Measurements from ENCODE around the gene ZNF746. TPM values are rescaled to one million over a fixed set of nuclear protein-coding genes. Genes with fewer than 3 reads are reported as not detected.
A peak's percentile ranks its signal among the peaks of the same experiment; 100 is the strongest.

The ZNF746 gene
- total and polyA plus RNA-seq, 4 donors = 12.2 to 22.4 (median 16.8) TPM

DNA sequence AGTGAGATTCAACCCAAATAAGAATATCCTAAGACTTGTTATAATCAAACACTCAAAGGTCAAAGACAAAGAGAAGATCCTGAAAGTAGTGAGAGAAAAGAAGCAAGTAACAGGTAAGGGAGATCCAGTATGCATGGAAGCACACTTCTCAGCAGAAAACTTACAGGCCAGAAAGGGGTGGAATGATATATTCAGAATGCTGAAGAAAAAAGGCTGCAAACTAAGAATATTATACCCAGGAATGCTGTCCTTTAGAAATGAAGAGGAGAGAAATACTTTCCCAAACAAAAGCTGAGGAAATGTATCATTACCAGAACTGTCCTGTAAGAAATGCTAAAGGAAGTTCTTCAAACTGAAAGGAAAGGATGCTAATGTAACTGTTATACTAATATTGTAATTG is 12.6 kb upstream of the ZNF746 start:
- Histone ChIP-seq H3K4me1 (ENCODE audit: control insufficient read depth, insufficient read depth, low read length) (no peaks in the 10 kb centered on the region), H3K27ac (ENCODE audit: low read depth, low read length) (no peak overlapping the region), H3K27me3 (ENCODE audit: control insufficient read depth, insufficient read depth, low read length) (no peaks in the 10 kb centered on the region), H3K9me3 (ENCODE audit: control insufficient read depth, insufficient read depth, low read length) (peaks cover 17% of the 10 kb centered on the region), H3K4me3 (ENCODE audit: low read depth, low read length) (no peak overlapping the region), H3K36me3 (ENCODE audit: control insufficient read depth, insufficient read depth, low read length) (no peaks in the 10 kb centered on the region)
- DNase-seq (ENCODE audit: low read depth in 4 of 6, low spot score in 6 of 6) = no peak

DNA sequence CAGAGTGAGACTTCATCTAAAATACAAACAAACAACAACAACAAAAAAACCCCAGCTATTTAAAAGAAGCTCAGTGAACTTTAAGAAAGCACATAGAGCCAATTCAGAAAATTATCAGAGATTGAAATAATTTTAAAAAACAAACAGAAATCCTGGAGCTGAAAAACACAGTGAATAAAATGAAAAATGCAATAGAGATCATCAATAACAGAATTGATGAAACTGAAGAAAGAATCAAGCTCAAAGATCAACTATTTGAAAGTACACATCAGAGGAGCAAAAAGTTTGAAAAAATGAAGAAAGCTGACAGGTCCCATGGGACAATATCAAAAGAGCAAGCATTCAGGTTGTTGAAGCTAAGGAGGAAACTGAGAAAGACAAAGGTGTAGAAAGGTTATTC is 12.2 kb upstream of the ZNF746 start:
- no peak for DNase-seq (ENCODE audit: low read depth in 4 of 6, low spot score in 6 of 6)
- peaks cover 17% of the 10 kb centered on the region for H3K9me3 ChIP-seq (ENCODE audit: control insufficient read depth, insufficient read depth, low read length)
- H3K4me1 ChIP-seq (ENCODE audit: control insufficient read depth, insufficient read depth, low read length) = no peaks in the 10 kb centered on the region
- H3K27ac ChIP-seq (ENCODE audit: low read depth, low read length) = no peak overlapping the region
- H3K27me3 ChIP-seq (ENCODE audit: control insufficient read depth, insufficient read depth, low read length) = no peaks in the 10 kb centered on the region
- H3K4me3 ChIP-seq (ENCODE audit: low read depth, low read length) = no peak overlapping the region
- H3K36me3 ChIP-seq (ENCODE audit: control insufficient read depth, insufficient read depth, low read length) = no peaks in the 10 kb centered on the region

DNA sequence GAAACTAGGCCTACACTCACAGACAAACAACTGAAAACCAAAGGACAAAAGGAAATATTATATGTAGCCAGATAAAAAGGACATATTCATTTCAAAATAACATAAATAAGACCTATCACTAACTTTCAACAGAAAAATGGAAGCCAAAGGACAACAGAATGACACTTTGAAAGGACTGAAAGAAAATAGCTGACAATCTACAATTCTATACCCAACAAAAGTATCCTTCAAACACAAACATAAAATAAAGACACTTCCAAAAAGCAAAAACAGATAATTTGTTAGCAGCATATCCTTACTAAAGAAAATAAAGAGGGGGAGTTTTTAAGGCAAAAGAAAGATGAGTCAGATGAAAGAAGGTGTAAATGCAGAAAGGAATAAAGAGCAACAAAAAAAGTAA is 7.9 kb upstream of the ZNF746 start:
- Histone ChIP-seq H3K9me3 (ENCODE audit: control insufficient read depth, insufficient read depth, low read length) (peaks cover 12% of the 10 kb centered on the region), H3K4me1 (ENCODE audit: control insufficient read depth, insufficient read depth, low read length) (no peaks in the 10 kb centered on the region), H3K4me3 (ENCODE audit: low read depth, low read length) (no peak overlapping the region), H3K27me3 (ENCODE audit: control insufficient read depth, insufficient read depth, low read length) (no peaks in the 10 kb centered on the region), H3K27ac (ENCODE audit: low read depth, low read length) (no peak overlapping the region), H3K36me3 (ENCODE audit: control insufficient read depth, insufficient read depth, low read length) (no peaks in the 10 kb centered on the region)
- DNase-seq (ENCODE audit: low read depth in 4 of 6, low spot score in 6 of 6) = no peak

DNA sequence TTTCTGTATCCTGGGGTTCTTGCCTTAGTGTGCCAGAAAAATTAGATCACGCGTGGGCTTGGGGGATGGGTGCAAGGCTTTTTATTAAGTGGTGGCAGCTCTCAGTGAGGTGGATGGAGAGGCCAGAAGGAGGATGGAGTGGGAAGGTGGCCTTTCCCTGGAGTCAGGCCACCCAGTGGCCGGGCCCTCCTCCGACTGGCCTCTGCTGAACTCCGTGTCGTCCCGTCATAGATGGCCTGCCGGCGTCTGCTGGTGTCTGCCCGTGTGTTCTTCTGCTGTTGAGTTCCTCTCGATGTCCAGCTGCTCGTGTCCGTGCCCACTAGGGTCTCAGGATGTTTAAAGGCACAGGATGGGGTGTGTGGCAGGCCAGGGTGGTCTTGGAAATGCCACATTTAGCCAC is 4.0 kb upstream of the ZNF746 start:
- H3K9me3 ChIP-seq (ENCODE audit: control insufficient read depth, insufficient read depth, low read length) = peaks cover 3% of the 10 kb centered on the region
- no peak for DNase-seq (ENCODE audit: low read depth in 4 of 6, low spot score in 6 of 6)
- H3K27ac ChIP-seq (ENCODE audit: low read depth, low read length) = no peak overlapping the region
- WGBS (ENCODE audit: insufficient coverage) = 80% methylated on average over 9 of the region's 13 CpGs
- H3K36me3 ChIP-seq (ENCODE audit: control insufficient read depth, insufficient read depth, low read length) = no peaks in the 10 kb centered on the region
- H3K27me3 ChIP-seq (ENCODE audit: control insufficient read depth, insufficient read depth, low read length) = no peaks in the 10 kb centered on the region
- H3K4me1 ChIP-seq (ENCODE audit: control insufficient read depth, insufficient read depth, low read length) = peaks cover 3% of the 10 kb centered on the region
- H3K4me3 ChIP-seq (ENCODE audit: low read depth, low read length) = no peak overlapping the region

DNA sequence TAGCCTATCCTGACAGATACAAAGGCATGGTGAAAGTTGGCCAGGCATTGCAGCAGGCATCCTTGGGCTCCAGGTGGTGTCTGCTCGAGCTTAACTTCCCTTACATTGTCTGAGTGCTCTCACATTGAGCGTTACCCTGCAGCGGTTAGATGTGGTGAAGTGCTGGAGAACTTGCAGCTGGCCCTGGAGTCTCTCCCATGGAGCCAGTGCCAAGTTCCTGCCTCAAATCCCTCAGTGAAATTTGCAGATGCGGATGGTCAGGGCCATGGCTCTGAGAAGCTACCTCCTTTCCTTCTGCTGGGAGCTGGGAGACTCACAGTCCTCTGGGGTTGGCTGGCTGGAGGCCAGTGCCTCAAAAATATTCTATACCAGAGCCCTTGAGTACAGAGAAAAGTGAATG is 3.3 kb upstream of the ZNF746 start:
- no peaks in the 10 kb centered on the region for H3K27me3 ChIP-seq (ENCODE audit: control insufficient read depth, insufficient read depth, low read length)
- H3K4me1 ChIP-seq (ENCODE audit: control insufficient read depth, insufficient read depth, low read length) = peaks cover 10% of the 10 kb centered on the region
- DNase-seq (ENCODE audit: low read depth in 4 of 6, low spot score in 6 of 6) = no peak
- H3K27ac ChIP-seq (ENCODE audit: low read depth, low read length) = no peak overlapping the region
- no peaks in the 10 kb centered on the region for H3K36me3 ChIP-seq (ENCODE audit: control insufficient read depth, insufficient read depth, low read length)
- H3K4me3 ChIP-seq (ENCODE audit: low read depth, low read length) = no peak overlapping the region
- H3K9me3 ChIP-seq (ENCODE audit: control insufficient read depth, insufficient read depth, low read length) = no peaks in the 10 kb centered on the region
- 83% methylated on average over 4 of the region's 4 CpGs for WGBS (ENCODE audit: insufficient coverage)

DNA sequence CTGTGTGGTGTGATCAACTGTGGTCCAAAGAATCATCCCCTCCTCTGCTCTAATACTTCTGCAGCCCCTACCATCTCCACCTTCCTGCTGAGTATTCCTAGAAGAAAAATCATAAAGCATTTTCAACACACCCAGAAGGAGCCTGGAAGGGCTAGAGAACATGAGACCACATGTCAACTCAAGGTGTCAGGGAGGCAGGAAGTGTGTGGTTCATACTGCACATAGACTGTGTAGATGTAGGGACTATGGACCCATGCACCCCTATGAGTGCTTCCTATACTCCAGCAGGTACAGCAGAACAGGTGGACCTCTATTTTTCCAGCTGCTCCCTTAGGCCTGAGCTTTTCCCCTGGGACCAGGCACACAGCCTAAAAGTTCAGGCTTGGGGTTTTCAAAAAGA is 2.6 kb upstream of the ZNF746 start:
- Histone ChIP-seq H3K4me3 (ENCODE audit: low read depth, low read length) (no peak overlapping the region), H3K4me1 (ENCODE audit: control insufficient read depth, insufficient read depth, low read length) (peaks cover 13% of the 10 kb centered on the region), H3K9me3 (ENCODE audit: control insufficient read depth, insufficient read depth, low read length) (no peaks in the 10 kb centered on the region), H3K36me3 (ENCODE audit: control insufficient read depth, insufficient read depth, low read length) (no peaks in the 10 kb centered on the region), H3K27ac (ENCODE audit: low read depth, low read length) (no peak overlapping the region), H3K27me3 (ENCODE audit: control insufficient read depth, insufficient read depth, low read length) (no peaks in the 10 kb centered on the region)
- DNase-seq (ENCODE audit: low read depth in 4 of 6, low spot score in 6 of 6) = no peak

DNA sequence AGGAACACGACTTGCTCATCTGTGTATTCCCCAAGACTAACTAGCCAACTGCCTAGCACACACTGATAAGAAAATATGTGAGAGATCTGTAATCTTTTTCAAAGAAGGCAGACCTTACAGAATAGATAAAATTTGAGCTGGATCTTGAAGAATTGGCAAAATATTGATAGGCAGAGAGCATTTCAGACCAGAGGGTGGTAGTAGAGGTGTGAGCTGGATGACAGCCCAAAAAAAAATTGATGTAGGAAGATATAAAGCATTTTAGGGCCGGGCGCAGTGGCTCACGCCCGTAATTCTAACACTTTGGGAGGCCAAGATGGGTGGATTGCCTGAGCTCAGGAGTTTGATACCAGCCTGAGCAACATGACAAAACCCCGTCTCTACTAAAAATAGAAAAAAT is 1.2 kb upstream of the ZNF746 start:
- peaks cover 13% of the 10 kb centered on the region for H3K4me1 ChIP-seq (ENCODE audit: control insufficient read depth, insufficient read depth, low read length)
- H3K4me3 ChIP-seq (ENCODE audit: low read depth, low read length) = no peak overlapping the region
- no peak overlapping the region for H3K27ac ChIP-seq (ENCODE audit: low read depth, low read length)
- no peaks in the 10 kb centered on the region for H3K27me3 ChIP-seq (ENCODE audit: control insufficient read depth, insufficient read depth, low read length)
- DNase-seq (ENCODE audit: low read depth in 4 of 6, low spot score in 6 of 6) = no peak
- peaks cover 7% of the 10 kb centered on the region for H3K36me3 ChIP-seq (ENCODE audit: control insufficient read depth, insufficient read depth, low read length)
- 93% methylated on average over 5 of the region's 6 CpGs for whole genome bisulfite sequencing (ENCODE audit: insufficient coverage)
- H3K9me3 ChIP-seq (ENCODE audit: control insufficient read depth, insufficient read depth, low read length) = no peaks in the 10 kb centered on the region

DNA sequence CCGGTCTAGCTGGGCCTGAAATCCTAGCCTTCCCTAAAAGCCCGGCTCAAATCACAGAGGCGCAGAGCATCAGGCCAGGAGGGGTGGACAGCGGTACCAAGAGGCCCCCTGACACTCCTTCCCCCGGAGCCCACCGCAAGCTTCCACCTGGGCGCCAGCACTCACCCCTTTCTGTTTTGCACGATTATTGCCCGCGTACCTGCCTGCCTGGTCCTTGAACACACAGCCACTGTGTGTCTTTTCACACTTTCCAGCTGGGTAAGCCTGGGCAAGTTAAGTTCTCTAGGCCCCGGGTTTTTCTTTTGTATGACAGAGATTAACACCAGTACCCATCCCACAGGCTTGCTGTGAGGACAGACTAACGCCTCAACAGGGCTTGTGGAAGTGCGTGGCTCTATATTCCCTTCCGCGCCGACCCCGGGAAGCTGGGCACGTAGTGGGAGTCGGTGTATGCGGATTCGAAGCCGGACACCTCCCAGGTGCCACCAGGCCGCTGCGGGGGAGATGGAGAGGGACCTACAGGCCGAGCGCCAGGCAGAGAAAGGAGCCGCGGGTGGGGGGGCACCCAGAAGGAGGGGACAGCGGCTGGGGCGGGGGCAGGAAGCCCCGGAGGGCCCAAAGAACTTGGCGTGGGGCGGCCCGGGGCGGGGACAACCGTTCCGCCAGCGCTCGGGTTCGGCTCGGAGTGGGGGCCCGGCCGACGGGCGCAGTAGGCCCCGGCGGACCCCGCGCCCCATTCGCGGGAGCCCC is 792 bp downstream of the ZNF746 start:
- Histone ChIP-seq H3K27me3 (ENCODE audit: control insufficient read depth, insufficient read depth, low read length) (no peaks in the 10 kb centered on the region), H3K9me3 (ENCODE audit: control insufficient read depth, insufficient read depth, low read length) (no peaks in the 10 kb centered on the region), H3K27ac (ENCODE audit: low read depth, low read length) (peak overlapping the region; percentile 71), H3K4me3 (ENCODE audit: low read depth, low read length) (peak overlapping the region; percentile 53), H3K4me1 (ENCODE audit: control insufficient read depth, insufficient read depth, low read length) (peaks cover 13% of the 10 kb centered on the region), H3K36me3 (ENCODE audit: control insufficient read depth, insufficient read depth, low read length) (peaks cover 27% of the 10 kb centered on the region)
- WGBS (ENCODE audit: insufficient coverage) = 3% methylated on average over 50 of the region's 51 CpGs
- peak in 4 of 6 donors; percentile 10 to 69 (median 44) for DNase-seq (ENCODE audit: low read depth in 4 of 6, low spot score in 6 of 6)

DNA sequence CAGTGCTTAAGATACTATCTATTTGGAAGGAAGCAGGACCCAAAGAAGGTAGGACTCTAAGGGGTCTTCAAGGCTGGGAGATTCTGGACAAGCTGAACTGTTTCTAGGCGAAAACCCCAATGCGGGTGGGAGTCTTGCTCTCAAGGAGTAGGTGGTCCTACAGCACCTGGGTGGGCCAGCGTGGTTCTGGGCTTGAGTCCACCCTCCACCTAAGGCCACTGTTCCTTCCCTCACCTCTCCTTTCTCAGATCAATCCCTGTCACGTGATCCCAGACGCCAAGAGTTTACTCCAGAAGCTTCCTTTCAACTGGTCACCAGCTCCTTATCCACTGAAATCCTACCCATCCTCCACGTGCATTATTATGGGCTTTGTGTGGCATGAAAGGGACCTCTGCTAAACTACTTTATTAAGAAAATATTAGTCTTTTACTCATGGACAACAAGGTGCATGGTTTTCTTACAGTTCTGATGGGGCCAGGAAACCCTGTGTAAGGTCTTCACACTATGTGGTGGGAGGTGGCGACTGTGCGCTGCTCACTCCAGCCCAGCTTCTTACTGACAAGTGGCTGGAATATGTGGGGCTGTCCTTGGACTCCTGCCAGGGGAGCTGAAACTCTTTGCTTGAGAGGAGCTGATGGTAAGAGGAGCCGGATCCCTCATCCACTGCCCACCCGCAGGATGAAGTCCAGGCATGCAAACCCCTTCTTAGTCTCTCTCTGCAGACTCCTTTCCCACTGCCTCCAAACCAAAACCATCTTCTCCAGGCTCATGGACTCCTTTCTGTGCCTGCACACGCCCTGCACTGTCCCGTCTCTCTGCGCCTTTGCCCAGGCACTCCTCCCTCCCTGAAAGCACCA is 1.6 kb downstream of the ZNF746 start:
- Histone ChIP-seq H3K4me3 (ENCODE audit: low read depth, low read length) (peak overlapping the region; percentile 53), H3K4me1 (ENCODE audit: control insufficient read depth, insufficient read depth, low read length) (peaks cover 13% of the 10 kb centered on the region), H3K9me3 (ENCODE audit: control insufficient read depth, insufficient read depth, low read length) (no peaks in the 10 kb centered on the region), H3K27ac (ENCODE audit: low read depth, low read length) (no peak overlapping the region), H3K27me3 (ENCODE audit: control insufficient read depth, insufficient read depth, low read length) (no peaks in the 10 kb centered on the region), H3K36me3 (ENCODE audit: control insufficient read depth, insufficient read depth, low read length) (peaks cover 35% of the 10 kb centered on the region)
- 72% methylated on average over 4 of the region's 13 CpGs for WGBS (ENCODE audit: insufficient coverage)
- DNase-seq (ENCODE audit: low read depth in 4 of 6, low spot score in 6 of 6) = peak in 4 of 6 donors; percentile 9 to 85 (median 65)
